A673 (cell line): Measurements from ENCODE around the gene ZNF48. TPM values are rescaled to one million over a fixed set of nuclear protein-coding genes. Genes with fewer than 3 reads are reported as not detected.

Experiments used
- BruUV-seq: library from RNA; stranded (reverse); fragments of 400-500 nt; replicated peaks from 2 replicates; lab custom pipeline; 2021; lab: Mats Ljungman, UMichigan
- CTCF ChIA-PET: fragments of 300-600 bp; sonication (Branson Sonifier 250); formaldehyde crosslinking; loops from one replicate; lab custom pipeline; 2022; ENCODE audit warnings: antibody characterized with exemption; lab: Charles Lee
- POLR2A ChIA-PET: fragments of 300-600 bp; sonication (Branson Sonifier 250); formaldehyde crosslinking; loops from one replicate; lab custom pipeline; 2022; ENCODE audit warnings: antibody characterized with exemption; ENCODE audit not compliant: low non-redundant PET; lab: Charles Lee
- DNase-seq: peaks from one replicate; pipeline ENCODE4 v3.0.0-alpha.2; 2015; ENCODE audit warnings: low spot score
- H3K27ac ChIP-seq: fragments of 200-600 bp; sonication (generic); 2 replicates; pipeline ENCODE4 v1.5.1; 2016; ENCODE audit warnings: mixed run types, low read depth, mild to moderate bottlenecking, mixed read lengths, antibody characterized with exemption, low read length; ENCODE audit not compliant: poor library complexity, severe bottlenecking
- H3K27me3 ChIP-seq: fragments of 200-600 bp; sonication (generic); replicated peaks from 2 replicates; pipeline ENCODE4 v1.6.1; 2017; ENCODE audit warnings: mixed run types, low read depth, mild to moderate bottlenecking, mixed read lengths, antibody characterized with exemption, low read length; ENCODE audit not compliant: insufficient read depth, poor library complexity
- H3K36me3 ChIP-seq: fragments of 200-600 bp; sonication (generic); 2 replicates; pipeline ENCODE4 v1.6.1; 2016; ENCODE audit warnings: mixed run types, mild to moderate bottlenecking, mixed read lengths, antibody characterized with exemption, low read length; ENCODE audit not compliant: insufficient read depth, poor library complexity, severe bottlenecking
- H3K4me1 ChIP-seq: fragments of 200-600 bp; sonication (generic); 2 replicates; pipeline ENCODE4 v1.6.1; 2017; ENCODE audit warnings: mixed run types, mild to moderate bottlenecking, mixed read lengths, antibody characterized with exemption, low read length; ENCODE audit not compliant: insufficient read depth, poor library complexity, severe bottlenecking
- H3K4me3 ChIP-seq: fragments of 200-600 bp; sonication (generic); 2 replicates; pipeline ENCODE4 v1.5.1; 2016; ENCODE audit warnings: low read depth, mixed run types, mild to moderate bottlenecking, mixed read lengths, low read length; ENCODE audit not compliant: poor library complexity, severe bottlenecking
- H3K9me3 ChIP-seq: fragments of 200-600 bp; sonication (generic); 2 replicates; pipeline ENCODE4 v1.6.1; 2016; ENCODE audit warnings: mixed run types, low read depth, mild to moderate bottlenecking, mixed read lengths, antibody characterized with exemption, low read length; ENCODE audit not compliant: poor library complexity, severe bottlenecking
- EZH2 ChIP-seq: fragments of 200-600 bp; sonication (generic); IDR thresholded peaks from 2 replicates; pipeline ENCODE4 v1.6.1; 2017; ENCODE audit warnings: borderline replicate concordance, low read depth, mild to moderate bottlenecking, mixed read lengths, antibody characterized with exemption, low read length; ENCODE audit not compliant: poor library complexity, severe bottlenecking
- intact Hi-C: fragments of 100-400 bp; cut with micrococcal nuclease; formaldehyde crosslinking; loops from one replicate; pipeline ENCODE4 v1.10.0; 2022; ENCODE audit not compliant: unreplicated experiment
- total RNA-seq: library from RNA; stranded (reverse); gene quantifications from 2 replicates; pipeline ENCODE4 v1.2.3, GENCODE V29; 2021
- TF ChIP-seq, protein P1 (sequence below): fragments of 300-800, 200-600 bp; sonication (generic); conservative IDR thresholded peaks from 2 replicates; pipeline ENCODE4 v1.5.1; 2017; ENCODE audit warnings: low read depth, mild to moderate bottlenecking, antibody characterized with exemption, low read length, moderate library complexity, mixed read lengths

Gene ZNF48
- total RNA-seq, 1 experiment from 2014 or later = 22.0 TPM

DNA sequence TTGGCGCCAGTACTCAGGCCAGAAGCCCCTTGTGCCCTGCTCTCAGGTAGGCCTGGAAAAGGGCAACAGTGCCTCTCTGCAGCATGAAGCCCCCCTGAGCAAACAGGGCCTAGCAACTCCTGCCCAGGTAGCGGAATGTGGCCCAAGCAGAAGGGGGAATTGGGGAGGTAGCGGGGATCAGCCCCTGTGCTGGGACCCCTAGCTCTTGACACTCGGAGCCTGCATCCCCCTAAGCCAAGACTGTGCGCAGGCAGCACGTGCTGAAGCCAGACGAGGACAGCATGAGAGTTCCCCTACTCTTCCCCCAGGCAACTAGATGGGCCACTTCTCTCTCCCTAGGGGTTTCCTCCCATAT is 39.3 kb upstream of the ZNF48 start:
- intact Hi-C loops = no loop called here
- BruUV-seq = no TSS peak
- Histone ChIP-seq H3K4me1 (peaks cover 13% of the 10 kb centered on the region), H3K36me3 (peaks cover 53% of the 10 kb centered on the region), H3K27ac (peak overlapping the region; percentile 94), H3K9me3 (no peaks in the 10 kb centered on the region), H3K27me3 (no peaks in the 10 kb centered on the region), H3K4me3 (peak overlapping the region; percentile 98)
- ChIA-PET CTCF (no interaction called here), POLR2A (interaction anchor here (0.6 kb wide), 1 partner anchor 49 kb away, joined by 7 read pairs; no protein-coding TSS in a partner anchor)
- TF ChIP-seq, protein P1, sequence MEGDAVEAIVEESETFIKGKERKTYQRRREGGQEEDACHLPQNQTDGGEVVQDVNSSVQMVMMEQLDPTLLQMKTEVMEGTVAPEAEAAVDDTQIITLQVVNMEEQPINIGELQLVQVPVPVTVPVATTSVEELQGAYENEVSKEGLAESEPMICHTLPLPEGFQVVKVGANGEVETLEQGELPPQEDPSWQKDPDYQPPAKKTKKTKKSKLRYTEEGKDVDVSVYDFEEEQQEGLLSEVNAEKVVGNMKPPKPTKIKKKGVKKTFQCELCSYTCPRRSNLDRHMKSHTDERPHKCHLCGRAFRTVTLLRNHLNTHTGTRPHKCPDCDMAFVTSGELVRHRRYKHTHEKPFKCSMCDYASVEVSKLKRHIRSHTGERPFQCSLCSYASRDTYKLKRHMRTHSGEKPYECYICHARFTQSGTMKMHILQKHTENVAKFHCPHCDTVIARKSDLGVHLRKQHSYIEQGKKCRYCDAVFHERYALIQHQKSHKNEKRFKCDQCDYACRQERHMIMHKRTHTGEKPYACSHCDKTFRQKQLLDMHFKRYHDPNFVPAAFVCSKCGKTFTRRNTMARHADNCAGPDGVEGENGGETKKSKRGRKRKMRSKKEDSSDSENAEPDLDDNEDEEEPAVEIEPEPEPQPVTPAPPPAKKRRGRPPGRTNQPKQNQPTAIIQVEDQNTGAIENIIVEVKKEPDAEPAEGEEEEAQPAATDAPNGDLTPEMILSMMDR = no peak
- no peak for TF ChIP-seq EZH2
- DNase-seq = no peak

DNA sequence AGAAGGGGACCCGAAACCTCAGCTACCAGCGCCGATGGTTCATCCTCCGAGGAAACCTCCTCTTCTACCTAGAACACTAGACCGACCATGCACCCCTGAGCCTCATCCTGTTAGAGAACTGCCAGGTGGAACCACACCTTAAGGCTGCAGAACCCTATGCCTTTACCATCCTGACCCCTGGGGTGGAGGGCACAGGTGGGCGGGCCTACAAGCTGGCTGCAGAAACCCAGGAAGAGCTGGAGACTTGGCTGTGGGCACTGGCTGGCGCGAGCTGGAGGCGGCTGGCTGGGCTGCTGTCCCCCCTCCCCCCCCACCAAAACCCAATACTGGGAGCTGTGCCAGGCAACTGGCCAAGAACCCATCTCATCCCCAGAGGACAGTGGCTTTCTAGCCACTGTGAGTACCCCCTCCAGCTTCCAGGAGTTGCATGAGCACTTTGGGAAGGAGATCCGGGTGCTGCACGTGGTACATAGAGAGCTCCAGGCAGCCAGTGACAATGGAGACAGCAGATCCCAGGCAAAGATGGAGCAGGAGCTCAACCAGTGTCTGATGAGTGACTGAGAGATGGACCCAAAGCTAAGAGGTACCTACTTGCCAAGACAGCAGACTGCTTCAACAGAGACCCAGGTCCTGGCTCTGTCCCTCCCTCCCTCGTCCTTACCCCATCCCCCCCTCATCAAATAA is 38.7 kb upstream of the ZNF48 start:
- H3K9me3 ChIP-seq = no peaks in the 10 kb centered on the region
- peak overlapping the region; percentile 98 for H3K4me3 ChIP-seq
- BruUV-seq = no TSS peak
- no peak for DNase-seq
- H3K36me3 ChIP-seq = peaks cover 47% of the 10 kb centered on the region
- CTCF ChIA-PET = no interaction called here
- TF ChIP-seq EZH2 = no peak
- TF ChIP-seq, protein P1 = no peak
- intact Hi-C loops = no loop called here
- H3K4me1 ChIP-seq = peaks cover 13% of the 10 kb centered on the region
- peak overlapping the region; percentile 94 for H3K27ac ChIP-seq
- no peaks in the 10 kb centered on the region for H3K27me3 ChIP-seq
- POLR2A ChIA-PET = no interaction called here

DNA sequence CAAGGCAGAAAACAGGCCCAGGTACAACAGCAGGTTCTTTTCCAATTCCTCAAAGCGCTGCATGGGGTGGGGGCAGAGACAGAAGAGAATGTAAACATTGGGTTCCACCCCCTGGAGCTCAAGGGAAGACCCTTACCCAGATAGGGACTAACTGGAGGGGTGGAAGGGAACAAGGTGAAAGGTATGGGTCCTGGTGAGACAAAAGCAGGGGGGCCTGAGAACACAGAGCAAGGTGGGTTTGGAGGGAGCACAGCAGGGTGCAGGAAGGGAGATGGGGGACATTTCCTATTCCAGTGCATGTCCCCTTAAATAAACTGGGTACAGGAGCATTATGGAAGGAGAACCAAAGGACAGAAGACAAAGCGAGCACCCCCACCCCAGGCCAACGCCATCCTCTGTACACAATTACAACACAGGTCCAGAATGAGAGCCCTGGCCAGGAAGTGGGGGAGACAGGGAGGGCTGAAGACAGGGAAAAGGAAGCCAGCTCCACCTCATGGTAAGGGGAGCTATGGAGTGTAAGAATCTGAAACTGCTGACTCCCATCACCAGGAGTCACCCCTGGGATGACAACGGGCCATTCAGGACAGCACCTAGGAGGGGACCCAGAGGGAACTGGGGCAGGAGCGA is 38.0 kb upstream of the ZNF48 start:
- POLR2A ChIA-PET = no interaction called here
- H3K36me3 ChIP-seq = peaks cover 41% of the 10 kb centered on the region

More for the DNA sequence above, 38.0 kb upstream of the ZNF48 start:
- Histone ChIP-seq H3K27ac (no peak overlapping the region), H3K4me1 (peaks cover 13% of the 10 kb centered on the region), H3K9me3 (no peaks in the 10 kb centered on the region), H3K27me3 (no peaks in the 10 kb centered on the region), H3K4me3 (no peak overlapping the region)
- intact Hi-C loops = no loop called here
- CTCF ChIA-PET = no interaction called here
- TF ChIP-seq EZH2 = no peak
- TF ChIP-seq, protein P1 = no peak
- DNase-seq = no peak
- BruUV-seq = no TSS peak
